Chondrocyte (in vitro differentiated cells): ENCODE results near the gene PHKA2. TPM values are rescaled to one million over a fixed set of nuclear protein-coding genes. Genes with fewer than 3 reads are reported as not detected.

Experiments
- DNase-seq: peaks from one replicate; pipeline ENCODE4 v3.0.0; 2021; ENCODE audit warnings: mixed read lengths, low spot score
- H3K27ac Mint-ChIP-seq: one replicate; pipeline ENCODE4 v1.8.0; 2021; ENCODE audit warnings: mild to moderate bottlenecking, moderate library complexity, mixed read lengths; ENCODE audit not compliant: unreplicated experiment
- H3K27me3 Mint-ChIP-seq: 2 replicates; pipeline ENCODE4 v1.8.0; 2021; ENCODE audit warnings: low read depth, mixed read lengths
- H3K36me3 Mint-ChIP-seq: 2 replicates; pipeline ENCODE4 v1.8.0; 2021; ENCODE audit warnings: low read depth, mixed read lengths
- H3K4me1 Mint-ChIP-seq: 2 replicates; pipeline ENCODE4 v1.8.0; 2021; ENCODE audit warnings: low read depth, mild to moderate bottlenecking, mixed read lengths
- H3K4me3 Mint-ChIP-seq: one replicate; pipeline ENCODE4 v1.8.0; 2021; ENCODE audit warnings: mild to moderate bottlenecking, moderate library complexity, mixed read lengths; ENCODE audit not compliant: unreplicated experiment
- H3K9me3 Mint-ChIP-seq: 2 replicates; pipeline ENCODE4 v1.8.0; 2021; ENCODE audit warnings: low read depth, mixed read lengths
- CTCF ChIP-seq: fragments of 200-600 bp; sonication (generic); IDR thresholded peaks from 2 replicates; pipeline ENCODE4 v1.5.0; 2021; ENCODE audit warnings: antibody characterized with exemption, mild to moderate bottlenecking, moderate library complexity
- total RNA-seq: library from RNA; stranded (reverse); gene quantifications from 3 replicates; pipeline ENCODE4 v1.2.1, GENCODE V29; 2021

The PHKA2 gene
- total RNA-seq, 1 donor from 2014 or later = 16.2 TPM

- Mint-ChIP-seq H3K27me3 (no peaks in the 10 kb centered on the region), H3K4me3 (peak overlapping the region; percentile 64), H3K36me3 (no peaks in the 10 kb centered on the region), H3K9me3 (peaks cover 8% of the 10 kb centered on the region), H3K27ac (peak overlapping the region; percentile 97), H3K4me1 (peaks cover 45% of the 10 kb centered on the region)
- TF ChIP-seq CTCF = no peak
- no peak for DNase-seq
Measured at GRCh38 chrX:18886005-18886343, 97.9 kb downstream of the PHKA2 start.

- Mint-ChIP-seq H3K27ac (peak overlapping the region; percentile 97), H3K27me3 (no peaks in the 10 kb centered on the region), H3K36me3 (no peaks in the 10 kb centered on the region), H3K4me1 (peaks cover 45% of the 10 kb centered on the region), H3K9me3 (peaks cover 8% of the 10 kb centered on the region), H3K4me3 (peak overlapping the region; percentile 64)
- DNase-seq = no peak
- TF ChIP-seq CTCF = no peak
Measured at GRCh38 chrX:18885328-18886004, 98.4 kb downstream of the PHKA2 start.

- no peak for DNase-seq
- Mint-ChIP-seq H3K27ac (peak overlapping the region; percentile 97), H3K4me1 (peaks cover 45% of the 10 kb centered on the region), H3K27me3 (no peaks in the 10 kb centered on the region), H3K4me3 (no peak overlapping the region), H3K9me3 (peaks cover 12% of the 10 kb centered on the region), H3K36me3 (no peaks in the 10 kb centered on the region)
- TF ChIP-seq CTCF = no peak
Measured at GRCh38 chrX:18884916-18885315, 99.0 kb downstream of the PHKA2 start.

GRCh38 chrX:18883961-18884765, 99.8 kb downstream of the PHKA2 start:
- peaks cover 9% of the 10 kb centered on the region for H3K9me3 Mint-ChIP-seq
- no peak for DNase-seq
- H3K36me3 Mint-ChIP-seq = no peaks in the 10 kb centered on the region
- no peaks in the 10 kb centered on the region for H3K27me3 Mint-ChIP-seq
- peak overlapping the region; percentile 59 for H3K27ac Mint-ChIP-seq
- no peak overlapping the region for H3K4me3 Mint-ChIP-seq
- peaks cover 45% of the 10 kb centered on the region for H3K4me1 Mint-ChIP-seq
- TF ChIP-seq CTCF = no peak

GRCh38 chrX:18883234-18883960, 100.5 kb downstream of the PHKA2 start:
- DNase-seq = no peak
- no peak overlapping the region for H3K4me3 Mint-ChIP-seq
- H3K27ac Mint-ChIP-seq = peak overlapping the region; percentile 66
- peaks cover 45% of the 10 kb centered on the region for H3K4me1 Mint-ChIP-seq
- peaks cover 9% of the 10 kb centered on the region for H3K9me3 Mint-ChIP-seq
- H3K36me3 Mint-ChIP-seq = no peaks in the 10 kb centered on the region
- TF ChIP-seq CTCF = no peak
- H3K27me3 Mint-ChIP-seq = no peaks in the 10 kb centered on the region
